Esophagus muscularis mucosa (tissue), 4 donors: ENCODE results near the gene GRK5.

Source experiments
- EP300 ChIP-seq: sonication (generic); formaldehyde crosslinking; IDR thresholded peaks from one replicate; pipeline ENCODE4 v1.6.1; 2017; ENCODE audit warnings: antibody characterized with exemption
- POLR2A ChIP-seq: fragments of 450-650 bp; IDR thresholded peaks from one replicate; pipeline ENCODE4 v1.6.1; 2017; ENCODE audit warnings: antibody characterized with exemption, moderate library complexity, mild to moderate bottlenecking, low read depth
- POLR2AphosphoS5 ChIP-seq, 2 donors: sonication (generic); formaldehyde crosslinking; IDR thresholded peaks; one replicate each; pipeline ENCODE4 v1.6.1; 2017; ENCODE audit warnings: antibody characterized with exemption in 2 of 2
- TF ChIP-seq, protein P1 (sequence below), 3 experiments: fragments of 200-600 bp in 2 of 3; fragments of 450-650 bp in 1 of 3; sonication (generic) in 2 of 3; IDR thresholded peaks; one replicate each; pipeline ENCODE4 v1.5.1; 2017 to 2019; ENCODE audit warnings: antibody characterized with exemption in 3 of 3, mild to moderate bottlenecking in 2 of 3, moderate library complexity in 1 of 3

DNA sequence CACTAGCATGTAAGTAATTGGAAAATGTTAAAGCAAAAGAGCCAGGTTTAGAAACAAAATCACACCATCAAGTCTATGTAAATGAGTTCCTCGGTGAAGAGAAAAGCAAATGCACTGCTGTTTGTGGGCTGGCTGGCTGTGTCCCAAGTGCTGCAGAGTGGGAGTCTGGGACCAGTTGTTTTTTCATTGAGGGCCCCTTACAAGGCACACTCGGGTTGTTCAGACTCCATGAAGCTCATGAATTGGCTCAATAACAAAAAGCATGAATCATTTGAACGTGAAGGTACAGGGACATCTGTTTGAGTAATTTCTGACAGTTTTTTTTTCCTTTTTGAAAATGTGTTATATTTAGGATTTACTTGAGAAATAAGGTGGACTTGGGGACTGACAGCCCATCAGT is 28.0 kb downstream of the GRK5 start:
- TF ChIP-seq, protein P1, sequence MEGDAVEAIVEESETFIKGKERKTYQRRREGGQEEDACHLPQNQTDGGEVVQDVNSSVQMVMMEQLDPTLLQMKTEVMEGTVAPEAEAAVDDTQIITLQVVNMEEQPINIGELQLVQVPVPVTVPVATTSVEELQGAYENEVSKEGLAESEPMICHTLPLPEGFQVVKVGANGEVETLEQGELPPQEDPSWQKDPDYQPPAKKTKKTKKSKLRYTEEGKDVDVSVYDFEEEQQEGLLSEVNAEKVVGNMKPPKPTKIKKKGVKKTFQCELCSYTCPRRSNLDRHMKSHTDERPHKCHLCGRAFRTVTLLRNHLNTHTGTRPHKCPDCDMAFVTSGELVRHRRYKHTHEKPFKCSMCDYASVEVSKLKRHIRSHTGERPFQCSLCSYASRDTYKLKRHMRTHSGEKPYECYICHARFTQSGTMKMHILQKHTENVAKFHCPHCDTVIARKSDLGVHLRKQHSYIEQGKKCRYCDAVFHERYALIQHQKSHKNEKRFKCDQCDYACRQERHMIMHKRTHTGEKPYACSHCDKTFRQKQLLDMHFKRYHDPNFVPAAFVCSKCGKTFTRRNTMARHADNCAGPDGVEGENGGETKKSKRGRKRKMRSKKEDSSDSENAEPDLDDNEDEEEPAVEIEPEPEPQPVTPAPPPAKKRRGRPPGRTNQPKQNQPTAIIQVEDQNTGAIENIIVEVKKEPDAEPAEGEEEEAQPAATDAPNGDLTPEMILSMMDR (IDR thresholded peaks at IDR 0.05) = no peak
- TF ChIP-seq POLR2A = no peak
- TF ChIP-seq EP300 = no peak
- TF ChIP-seq POLR2AphosphoS5 (IDR thresholded peaks at IDR 0.05) = no peak
